ENCODE results near the gene L3HYPDH.

L3HYPDH gene

GRCh38 chr14:59478540-59478939 is 5.7 kb downstream of the L3HYPDH start:
- no peak overlapping the region for H3K4me3 ChIP-seq (replicated peaks; ENCODE audit: insufficient read depth, low read length)
- no peaks in the 10 kb centered on the region for H3K27me3 ChIP-seq (ENCODE audit: insufficient read depth, poor library complexity, severe bottlenecking)
- H3K27ac ChIP-seq (replicated peaks), result no peak overlapping the region
- TF ChIP-seq REST (IDR thresholded peaks at IDR 0.05; ENCODE audit: insufficient replicate concordance, low read depth) (no peak), CTCF (IDR thresholded peaks at IDR 0.05; ENCODE audit: insufficient read depth, low read length) (no peak), SPI1 (IDR thresholded peaks at IDR 0.05; ENCODE audit: borderline replicate concordance, low read depth) (no peak), POLR2AphosphoS5 (IDR thresholded peaks at IDR 0.05; ENCODE audit: low read depth) (no peak), GABPA (IDR thresholded peaks at IDR 0.05; ENCODE audit: low read depth) (no peak)
- DNase-seq (ENCODE audit: low read depth in 1 of 2, low spot score in 1 of 2), result no peak

- TF ChIP-seq REST (IDR thresholded peaks at IDR 0.05; ENCODE audit: insufficient replicate concordance, low read depth) (no peak), GABPA (IDR thresholded peaks at IDR 0.05; ENCODE audit: low read depth) (no peak), CTCF (IDR thresholded peaks at IDR 0.05; ENCODE audit: insufficient read depth, low read length) (no peak), POLR2AphosphoS5 (IDR thresholded peaks at IDR 0.05; ENCODE audit: low read depth) (no peak), SPI1 (IDR thresholded peaks at IDR 0.05; ENCODE audit: borderline replicate concordance, low read depth) (no peak)
- Histone ChIP-seq H3K27me3 (ENCODE audit: insufficient read depth, poor library complexity, severe bottlenecking) (no peaks in the 10 kb centered on the region), H3K4me3 (replicated peaks; ENCODE audit: insufficient read depth, low read length) (no peak overlapping the region), H3K27ac (replicated peaks) (no peak overlapping the region)
- no peak for DNase-seq (ENCODE audit: low read depth in 1 of 2, low spot score in 1 of 2)
These were observed 8.5 kb downstream of the L3HYPDH start for GRCh38 chr14:59475709-59476108.

GRCh38 chr14:59474172-59474571 is 10.0 kb downstream of the L3HYPDH start:
- no peak overlapping the region for H3K27ac ChIP-seq (replicated peaks)
- no peak for DNase-seq (ENCODE audit: low read depth in 1 of 2, low spot score in 1 of 2)
- no peak for TF ChIP-seq SPI1 (IDR thresholded peaks at IDR 0.05; ENCODE audit: borderline replicate concordance, low read depth)
- TF ChIP-seq CTCF (IDR thresholded peaks at IDR 0.05; ENCODE audit: insufficient read depth, low read length), result no peak
- no peak for TF ChIP-seq GABPA (IDR thresholded peaks at IDR 0.05; ENCODE audit: low read depth)
- TF ChIP-seq POLR2AphosphoS5 (IDR thresholded peaks at IDR 0.05; ENCODE audit: low read depth), result no peak
- no peak for TF ChIP-seq REST (IDR thresholded peaks at IDR 0.05; ENCODE audit: insufficient replicate concordance, low read depth)

More at GRCh38 chr14:59474172-59474571, 10.0 kb downstream of the L3HYPDH start:
- Histone ChIP-seq H3K4me3 (replicated peaks; ENCODE audit: insufficient read depth, low read length) (no peak overlapping the region), H3K27me3 (ENCODE audit: insufficient read depth, poor library complexity, severe bottlenecking) (no peaks in the 10 kb centered on the region)

Data from HL-60 (cell line).